Smooth muscle cell (in vitro differentiated cells): Measurements from ENCODE around the gene AKAP13. TPM values are rescaled to one million over a fixed set of nuclear protein-coding genes. Genes with fewer than 3 reads are reported as not detected.
"Not testable (repeated sequence)": the region's sequence is repeated elsewhere in the genome, so short reads cannot be mapped to it uniquely, and the experiment has no call there.

Experiments
- DNase-seq: peaks from one replicate; lab custom pipeline; 2025; ENCODE audit not compliant: unreplicated experiment; lab: John Stamatoyannopoulos, UW
- H2AFZ ChIP-seq: fragments of 200-600 bp; sonication (generic); 2 replicates; pipeline ENCODE4 v1.6.0; 2016; ENCODE audit warnings: antibody characterized with exemption, low read depth, mild to moderate bottlenecking
- H3F3A ChIP-seq: fragments of 200-600 bp; sonication (generic); 2 replicates; pipeline ENCODE4 v1.6.0; 2017; ENCODE audit warnings: antibody characterized with exemption, low read depth
- H3K27ac ChIP-seq: fragments of 200-600 bp; sonication (generic); 2 replicates; pipeline ENCODE4 v1.5.1; 2016; ENCODE audit warnings: low read depth, mild to moderate bottlenecking
- H3K27me3 ChIP-seq: fragments of 200-600 bp; sonication (generic); 2 replicates; pipeline ENCODE4 v1.6.1; 2016; ENCODE audit warnings: low read depth, mild to moderate bottlenecking
- H3K36me3 ChIP-seq: fragments of 200-600 bp; sonication (generic); 2 replicates; pipeline ENCODE4 v1.5.1; 2016; ENCODE audit warnings: low read depth
- H3K4me1 ChIP-seq: fragments of 200-600 bp; sonication (generic); 2 replicates; pipeline ENCODE4 v1.5.1; 2016; ENCODE audit warnings: low read depth
- H3K4me2 ChIP-seq: fragments of 200-600 bp; sonication (generic); 2 replicates; pipeline ENCODE4 v1.6.0; 2016; ENCODE audit warnings: mild to moderate bottlenecking
- H3K4me3 ChIP-seq: fragments of 200-600 bp; sonication (generic); 2 replicates; pipeline ENCODE4 v1.5.1; 2016; ENCODE audit warnings: mild to moderate bottlenecking
- H3K79me2 ChIP-seq: fragments of 200-600 bp; sonication (generic); 2 replicates; pipeline ENCODE4 v1.6.0; 2016; ENCODE audit warnings: low read depth, mild to moderate bottlenecking
- H3K9ac ChIP-seq: fragments of 200-600 bp; sonication (generic); 2 replicates; pipeline ENCODE4 v1.6.0; 2016; ENCODE audit warnings: low read depth
- H3K9me3 ChIP-seq: fragments of 200-600 bp; sonication (generic); replicated peaks from 2 replicates; pipeline ENCODE4 v1.5.1; 2016; ENCODE audit warnings: low read depth
- H4K20me1 ChIP-seq: fragments of 200-600 bp; sonication (generic); 2 replicates; pipeline ENCODE4 v1.6.0; 2016; ENCODE audit warnings: low read depth
- WGBS: methylation state at CpG from one replicate; pipeline ENCODE4 v1.1.7; 2016; ENCODE audit warnings: low lambda C conversion rate; 5-methylcytosine and 5-hydroxymethylcytosine counted together
- polyA plus RNA-seq: library from polyadenylated mRNA; unstranded; fragments of >200 nt; fragmentation: Nextera tagmentation; extraction: Ambion mirVana; gene quantifications from 2 replicates; pipeline ENCODE4 v1.2.1, GENCODE V29; 2016
- total RNA-seq: library from RNA; depleted of rRNA; stranded (reverse); fragments of >200 nt; gene quantifications from 2 replicates; pipeline ENCODE4 v1.2.3, GENCODE V29; 2014
- TF ChIP-seq, protein P1 (sequence below): fragments of 200-600 bp; sonication (generic); IDR thresholded peaks from 2 replicates; pipeline ENCODE4 v1.5.1; 2017; ENCODE audit warnings: borderline replicate concordance, mild to moderate bottlenecking, antibody characterized with exemption; ENCODE audit not compliant: insufficient read depth, poor library complexity, severe bottlenecking

AKAP13 gene
- total and polyA plus RNA-seq, 2 experiments from 2014 or later = 43.3 to 63.5 TPM

DNA sequence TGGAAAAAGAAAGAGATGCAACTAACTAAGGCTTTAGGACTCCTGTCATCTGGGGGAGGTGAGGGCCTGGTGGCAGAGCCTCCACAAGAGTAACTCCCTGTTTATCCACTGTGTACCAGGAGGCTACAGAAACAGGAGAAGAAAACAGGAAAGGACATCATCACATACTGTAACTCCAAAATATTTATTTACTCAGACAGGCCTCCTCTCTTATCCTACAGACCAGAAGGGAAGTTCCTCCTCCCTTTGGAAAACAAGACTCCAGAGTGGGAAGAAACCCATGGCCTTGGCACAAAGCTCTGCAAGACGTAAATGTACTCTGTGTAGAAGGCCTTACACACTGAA is 40.1 kb upstream of the AKAP13 start:
- Histone ChIP-seq H3K27ac (peak overlapping the region; percentile 25), H4K20me1 (no peaks in the 10 kb centered on the region), H3K4me1 (peaks cover 18% of the 10 kb centered on the region), H2AFZ (peak overlapping the region; percentile 68), H3K27me3 (no peaks in the 10 kb centered on the region), H3K36me3 (no peaks in the 10 kb centered on the region), H3K9me3 (no peaks in the 10 kb centered on the region), H3K9ac (no peak overlapping the region), H3K4me3 (no peak overlapping the region), H3K79me2 (no peaks in the 10 kb centered on the region), H3F3A (peaks cover 25% of the 10 kb centered on the region), H3K4me2 (no peak overlapping the region)
- no peak for DNase-seq
- WGBS = 48% methylated on average over 1 of the region's 1 CpG
- TF ChIP-seq, protein P1, sequence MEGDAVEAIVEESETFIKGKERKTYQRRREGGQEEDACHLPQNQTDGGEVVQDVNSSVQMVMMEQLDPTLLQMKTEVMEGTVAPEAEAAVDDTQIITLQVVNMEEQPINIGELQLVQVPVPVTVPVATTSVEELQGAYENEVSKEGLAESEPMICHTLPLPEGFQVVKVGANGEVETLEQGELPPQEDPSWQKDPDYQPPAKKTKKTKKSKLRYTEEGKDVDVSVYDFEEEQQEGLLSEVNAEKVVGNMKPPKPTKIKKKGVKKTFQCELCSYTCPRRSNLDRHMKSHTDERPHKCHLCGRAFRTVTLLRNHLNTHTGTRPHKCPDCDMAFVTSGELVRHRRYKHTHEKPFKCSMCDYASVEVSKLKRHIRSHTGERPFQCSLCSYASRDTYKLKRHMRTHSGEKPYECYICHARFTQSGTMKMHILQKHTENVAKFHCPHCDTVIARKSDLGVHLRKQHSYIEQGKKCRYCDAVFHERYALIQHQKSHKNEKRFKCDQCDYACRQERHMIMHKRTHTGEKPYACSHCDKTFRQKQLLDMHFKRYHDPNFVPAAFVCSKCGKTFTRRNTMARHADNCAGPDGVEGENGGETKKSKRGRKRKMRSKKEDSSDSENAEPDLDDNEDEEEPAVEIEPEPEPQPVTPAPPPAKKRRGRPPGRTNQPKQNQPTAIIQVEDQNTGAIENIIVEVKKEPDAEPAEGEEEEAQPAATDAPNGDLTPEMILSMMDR = no peak

DNA sequence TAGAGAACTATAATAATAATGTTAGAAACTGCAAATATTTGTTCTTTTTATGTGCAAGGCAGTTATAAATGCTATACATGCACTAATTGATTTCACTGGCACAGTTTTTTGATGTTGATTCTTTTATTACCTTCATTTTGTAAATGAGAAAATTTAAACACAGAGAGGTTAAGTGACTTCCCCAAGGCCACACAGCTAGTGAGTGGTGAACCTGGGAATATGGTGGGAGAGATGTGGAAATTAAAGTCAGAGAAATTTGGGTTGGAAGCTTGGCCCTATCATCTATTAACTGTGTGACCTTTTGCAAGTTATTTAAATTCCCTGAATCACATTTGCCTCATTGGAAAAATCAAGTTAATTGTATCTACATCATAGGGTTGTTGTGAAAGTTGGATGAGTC is 39.6 kb upstream of the AKAP13 start:
- Histone ChIP-seq H3F3A (peaks cover 20% of the 10 kb centered on the region), H3K27ac (peak overlapping the region; percentile 25), H3K36me3 (no peaks in the 10 kb centered on the region)

DNA sequence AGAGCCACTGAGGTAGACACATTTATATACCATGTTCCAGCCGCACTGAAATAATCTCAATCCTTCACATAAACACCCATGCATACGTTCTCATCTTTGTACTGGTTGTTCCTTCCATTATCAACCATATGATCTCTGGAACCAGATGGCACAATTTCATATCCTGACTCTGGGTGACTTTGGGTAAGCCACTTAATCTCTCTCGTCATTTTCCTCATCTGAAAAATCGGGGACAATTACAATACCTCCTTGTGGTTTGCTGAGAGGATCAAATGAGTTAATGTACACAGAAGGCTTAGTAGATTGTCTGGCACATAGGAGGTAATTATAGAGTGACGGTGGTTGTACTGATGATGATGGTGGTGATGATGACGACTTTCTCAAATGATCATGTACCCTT is 38.2 kb upstream of the AKAP13 start:
- 50% methylated on average over 6 of the region's 6 CpGs for WGBS
- H3K4me2 ChIP-seq, H3K4me1 ChIP-seq, DNase-seq, H3K4me3 ChIP-seq, H3K27me3 ChIP-seq, H3F3A ChIP-seq, H3K9ac ChIP-seq, H2AFZ ChIP-seq, H3K36me3 ChIP-seq, H3K27ac ChIP-seq, H3K79me2 ChIP-seq, H4K20me1 ChIP-seq, H3K9me3 ChIP-seq: not testable (repeated sequence)

More for the DNA sequence above, 39.6 kb upstream of the AKAP13 start:
- Histone ChIP-seq H3K9me3 (no peaks in the 10 kb centered on the region), H3K4me1 (peaks cover 12% of the 10 kb centered on the region), H3K4me2 (no peak overlapping the region), H2AFZ (no peak overlapping the region), H4K20me1 (no peaks in the 10 kb centered on the region), H3K79me2 (no peaks in the 10 kb centered on the region), H3K9ac (no peak overlapping the region), H3K27me3 (no peaks in the 10 kb centered on the region), H3K4me3 (no peak overlapping the region)
- TF ChIP-seq, protein P1 = no peak
- DNase-seq = no peak

DNA sequence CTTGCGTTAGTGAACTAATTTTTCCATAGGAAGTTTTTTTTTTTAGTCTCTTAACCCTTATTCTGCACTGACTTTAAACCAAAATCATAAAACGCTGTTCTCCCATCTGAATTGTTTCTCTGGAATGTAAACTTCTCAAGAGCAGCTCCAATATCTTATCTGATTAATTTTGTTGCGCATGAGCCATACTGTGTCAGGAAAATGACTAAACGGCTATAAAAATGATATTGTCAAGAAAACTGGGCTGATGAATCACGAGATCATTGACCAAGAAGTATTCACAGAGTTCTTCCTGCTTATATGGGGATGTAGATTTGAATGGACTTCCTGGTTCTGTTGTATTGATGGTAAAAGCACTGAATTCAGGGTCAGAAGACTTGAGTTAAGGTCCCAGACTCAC is 37.0 kb upstream of the AKAP13 start:
- not testable (repeated sequence) for DNase-seq, H2AFZ ChIP-seq, H3K4me1 ChIP-seq, H3K9me3 ChIP-seq, H3K27me3 ChIP-seq, H3K79me2 ChIP-seq, H3K36me3 ChIP-seq, H4K20me1 ChIP-seq, H3K4me3 ChIP-seq, H3F3A ChIP-seq, H3K4me2 ChIP-seq
- H3K27ac ChIP-seq = peak overlapping the region; percentile 94
- WGBS = 4% methylated on average over 5 of the region's 5 CpGs
- H3K9ac ChIP-seq = peak overlapping the region; percentile 40

DNA sequence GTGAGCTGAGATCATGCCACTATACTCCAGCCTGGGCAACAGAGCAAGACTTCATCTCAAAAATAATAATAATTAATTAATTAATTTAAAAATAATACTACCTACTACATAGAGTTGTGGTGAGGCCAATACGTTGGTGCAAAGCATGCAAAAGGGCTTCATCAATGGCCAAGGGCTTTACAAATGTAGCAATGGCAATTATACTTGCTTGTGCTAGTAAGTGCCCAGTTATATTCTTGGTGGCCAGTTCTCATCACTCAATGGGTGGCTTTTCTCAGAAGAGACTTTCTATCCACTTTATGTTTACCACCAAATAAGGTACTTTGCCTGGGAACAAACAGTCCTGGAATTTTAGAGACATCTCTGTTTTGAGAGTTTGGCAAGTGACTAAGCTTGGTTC is 36.2 kb upstream of the AKAP13 start:
- H2AFZ ChIP-seq, H3K4me1 ChIP-seq, H3K4me3 ChIP-seq, H3F3A ChIP-seq, H3K36me3 ChIP-seq, DNase-seq, H3K27me3 ChIP-seq, H3K4me2 ChIP-seq, H4K20me1 ChIP-seq, H3K9me3 ChIP-seq, H3K79me2 ChIP-seq, H3K9ac ChIP-seq: not testable (repeated sequence)
- WGBS = 62% methylated on average over 1 of the region's 1 CpG
- H3K27ac ChIP-seq = peak overlapping the region; percentile 94

DNA sequence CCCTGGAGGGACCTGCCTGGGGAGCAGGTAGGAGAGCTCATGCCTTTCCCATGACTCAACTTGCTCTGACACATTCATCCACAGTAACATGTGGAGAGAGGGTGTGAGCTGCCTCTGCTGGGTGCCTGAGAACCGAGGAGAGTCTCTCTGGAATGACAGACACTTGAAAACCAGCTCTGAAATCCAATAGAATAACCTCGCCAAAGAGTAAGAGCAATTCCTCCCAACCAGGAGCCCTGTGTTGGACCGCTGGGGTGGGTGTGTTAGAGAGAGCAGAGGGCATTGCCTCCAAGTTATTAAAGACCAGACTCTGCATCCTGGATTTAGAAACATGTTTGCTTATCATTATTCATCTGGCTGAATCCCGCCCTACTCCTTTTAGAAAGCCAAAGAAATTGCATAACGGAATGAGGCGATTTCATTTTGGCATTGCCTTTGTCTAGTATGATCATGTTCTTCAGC is 35.7 kb upstream of the AKAP13 start:
- not testable (repeated sequence) for H3K79me2 ChIP-seq, H2AFZ ChIP-seq, H3K36me3 ChIP-seq, H3K9me3 ChIP-seq, H3K27me3 ChIP-seq, H3K9ac ChIP-seq, H3F3A ChIP-seq, H4K20me1 ChIP-seq, H3K4me3 ChIP-seq, H3K4me1 ChIP-seq, DNase-seq
- 48% methylated on average over 6 of the region's 6 CpGs for whole genome bisulfite sequencing
- H3K4me2 ChIP-seq = peak overlapping the region; percentile 49
- H3K27ac ChIP-seq = peak overlapping the region; percentile 94

DNA sequence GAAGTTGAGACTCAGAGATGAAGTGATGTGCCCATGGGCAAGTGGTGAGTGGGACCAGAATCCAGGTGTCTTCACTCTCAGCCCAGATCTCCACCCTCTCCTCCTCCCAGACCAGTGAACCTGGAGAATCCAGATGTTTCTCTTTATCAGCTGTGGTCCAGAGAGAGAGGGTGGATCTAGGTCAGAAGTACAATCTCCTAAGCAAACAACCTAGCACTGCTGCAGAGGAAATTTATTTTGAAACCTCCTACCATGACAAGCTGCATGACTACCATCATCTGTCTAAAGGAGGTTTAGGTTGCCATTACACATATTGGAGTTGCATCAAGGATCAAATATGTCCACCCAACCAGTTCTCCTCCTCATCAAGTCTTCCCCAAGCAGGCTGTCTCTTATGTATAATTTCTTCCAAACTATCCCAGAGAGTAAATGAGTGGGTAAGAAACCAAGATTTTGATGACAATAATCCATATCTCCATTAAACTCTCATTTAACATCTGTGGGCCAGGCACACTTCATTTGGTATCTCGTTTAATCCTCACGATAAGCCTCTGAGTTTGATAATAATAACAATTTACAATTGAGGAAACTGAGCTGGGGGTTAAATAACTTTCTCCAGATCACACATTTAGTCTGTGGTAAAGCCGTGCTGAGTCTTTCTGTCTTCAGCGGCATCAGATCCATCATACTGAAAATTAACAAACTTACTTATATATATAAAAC is 35.0 kb upstream of the AKAP13 start:
- Histone ChIP-seq H3K4me2 (peak overlapping the region; percentile 49), H3K27ac (peak overlapping the region; percentile 94)
- H3K9me3 ChIP-seq, H3K9ac ChIP-seq, H3K4me3 ChIP-seq, DNase-seq, H3K4me1 ChIP-seq, H2AFZ ChIP-seq, H3K79me2 ChIP-seq, H3K27me3 ChIP-seq, H3K36me3 ChIP-seq, H4K20me1 ChIP-seq, H3F3A ChIP-seq: not testable (repeated sequence)
- 62% methylated on average over 4 of the region's 4 CpGs for WGBS
